ENCODE measurements around the gene TENM3. TPM values are rescaled to one million over a fixed set of nuclear protein-coding genes. Genes with fewer than 3 reads are reported as not detected.

TENM3 gene
- total and polyA plus RNA-seq, 10 of the 15 experiments (the other 5 are each of a cell fraction or from before 2014, with no cell fraction given) = 0.01 to 1.7 (median 0.08) TPM; not detected in 2

GRCh38 chr4:182829196-182829595 lies 586.0 kb downstream of the TENM3 start:
- no peaks in the 10 kb centered on the region for H4K20me1 ChIP-seq (ENCODE audit: control insufficient read depth, insufficient read depth)
- DNase-seq (ENCODE audit: low read depth, low spot score) = no peak
- no peaks in the 10 kb centered on the region for H3K36me3 ChIP-seq (ENCODE audit: control insufficient read depth in 2 of 2, insufficient read depth in 2 of 2, low read length in 1 of 2)
- POLR2A ChIA-PET = no interaction called here
- CTCF ChIA-PET = no interaction called here
- no peak for FAIRE-seq
- TF ChIP-seq IRF4 (IDR thresholded peaks at IDR 0.05; ENCODE audit: low read depth, low read length) (no peak), BCL3 (IDR thresholded peaks at IDR 0.05; ENCODE audit: borderline replicate concordance, insufficient read depth, low read depth, low read length, poor library complexity, severe bottlenecking) (no peak), ASH2L (IDR thresholded peaks at IDR 0.05; ENCODE audit: borderline replicate concordance, low read depth) (no peak), YBX1 (IDR thresholded peaks at IDR 0.05) (no peak), HDGF (IDR thresholded peaks at IDR 0.05) (no peak), REST (IDR thresholded peaks at IDR 0.05; ENCODE audit: low read depth, low read length) (no peak)
- H3K27me3 ChIP-seq (replicated peaks in 1 of 2; ENCODE audit: control insufficient read depth in 2 of 2, insufficient read depth in 2 of 2, low read length in 1 of 2) = no peaks in the 10 kb centered on the region
- H3K9ac ChIP-seq (ENCODE audit: control insufficient read depth, insufficient read depth, low read length) = no peak overlapping the region
- intact Hi-C loops (cut with micrococcal nuclease; ENCODE audit: unreplicated experiment) (no loop called here), in situ Hi-C loops (cut with MboI) (no loop called here)
- H3K4me3 ChIP-seq = no peak overlapping the region
- no peak for ATAC-seq
- RAD21 ChIA-PET (ENCODE audit: unreplicated experiment) = no interaction called here
- no peaks in the 10 kb centered on the region; the same call in 2 of the 3 replicates for H3K9me3 ChIP-seq (replicated peaks; ENCODE audit: control insufficient read depth, insufficient read depth, low read length)
- H3K79me2 ChIP-seq (ENCODE audit: control insufficient read depth, insufficient read depth, low read length) = no peaks in the 10 kb centered on the region
- H3K27ac ChIP-seq (ENCODE audit: control insufficient read depth, insufficient read depth) = no peak overlapping the region
- 74% methylated on average over 9 of the region's 9 CpGs for WGBS (ENCODE audit: insufficient coverage, insufficient replicate concordance, low lambda C conversion rate, missing lambda C conversion rate)
- H2AFZ ChIP-seq (ENCODE audit: control insufficient read depth, low read depth, low read length) = no peak overlapping the region
- no peak overlapping the region for H3K4me2 ChIP-seq (ENCODE audit: control insufficient read depth, insufficient read depth)
- SMC1A ChIA-PET (ENCODE audit: uncharacterized antibody, unreplicated experiment) = interaction anchor here (1.3 to 1.5 kb wide), 2 partner anchors 10 to 96 kb away, joined by 3 to 5 read pairs; no protein-coding TSS in a partner anchor
- BruUV-seq (replicated peaks) = no TSS peak
- H3K4me1 ChIP-seq (ENCODE audit: control insufficient read depth, insufficient read depth, low read length) = peaks cover 16% of the 10 kb centered on the region

Data from GM12878 (cell line).